ENCODE results near the gene STPG2.

DNA sequence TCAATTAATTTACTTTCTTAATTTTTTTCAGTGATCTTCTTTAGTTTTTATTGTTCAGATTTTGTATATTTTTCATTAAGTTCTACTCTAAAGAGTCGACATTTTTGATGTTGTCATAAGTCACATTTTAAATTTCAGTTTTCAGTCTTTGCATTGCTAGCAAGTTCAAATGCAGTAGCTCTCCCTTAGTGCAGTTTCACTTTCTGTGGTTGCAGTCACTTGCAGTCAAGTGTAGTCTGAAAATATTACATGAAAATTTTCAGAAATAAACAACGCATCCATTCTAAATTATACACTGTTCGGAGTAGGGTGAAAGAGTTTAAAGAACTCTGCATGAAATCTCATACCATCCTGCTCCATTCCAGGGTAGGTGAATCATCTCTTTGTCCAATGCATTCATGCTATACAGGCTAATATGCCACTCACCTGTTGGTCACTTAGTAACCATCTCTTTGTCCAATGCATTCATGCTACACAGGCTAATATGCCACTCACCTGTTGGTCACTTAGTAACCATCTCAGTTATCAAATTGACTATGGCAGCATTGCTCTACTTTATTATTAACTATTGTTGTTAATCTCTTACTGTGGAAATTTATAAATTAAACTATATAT, 356.9 kb downstream of the STPG2 start:
- TF ChIP-seq CTCF (conservative IDR thresholded peaks at IDR 0.05; ENCODE audit: low read length), result no peak
- no peak for TF ChIP-seq EZH2phosphoT487 (IDR thresholded peaks at IDR 0.05; ENCODE audit: borderline replicate concordance, low read depth, low read length)
